ENCODE data around the gene CAV1. TPM values are rescaled to one million over a fixed set of nuclear protein-coding genes. Genes with fewer than 3 reads are reported as not detected.

Gene CAV1
- total and polyA plus RNA-seq, 2 of the 4 experiments (the other 2 are of a cell fraction), result 1,592 to 1,808 TPM

- ATAC-seq (ENCODE audit: low read depth), result no peak
- Histone ChIP-seq H4K5ac (ENCODE audit: low read depth, low read length) (peak overlapping the region; percentile 89), H3K23ac (ENCODE audit: low read depth, low read length) (peak overlapping the region; percentile 99), H4K91ac (ENCODE audit: insufficient read depth, low read depth, low read length) (peak overlapping the region; percentile 98), H2BK15ac (ENCODE audit: low read depth, low read length) (peak overlapping the region; percentile 91; the same call in 2 of the 3 replicates), H3K4me2 (ENCODE audit: low read depth, low read length) (peak overlapping the region; percentile 94), H4K8ac (ENCODE audit: low read depth in 2 of 2, low read length in 2 of 2) (peak overlapping the region; percentile 71 to 95), H2BK5ac (ENCODE audit: low read depth, low read length, poor library complexity, severe bottlenecking) (peak overlapping the region; percentile 99), H2AK9ac (replicated peaks; ENCODE audit: low read depth, low read length, poor library complexity) (peak overlapping the region; percentile 100), H3K4ac (ENCODE audit: low read depth, low read length) (peak overlapping the region; percentile 96), H3K36me3 (ENCODE audit: control insufficient read depth, insufficient read depth, low read length) (peaks cover 12% of the 10 kb centered on the region), H3K56ac (ENCODE audit: extremely low read depth, insufficient read depth, low read length) (peak overlapping the region; percentile 97), H3K27ac (ENCODE audit: insufficient read depth, low read length) (peak overlapping the region; percentile 95), H3K9me3 (ENCODE audit: control insufficient read depth, insufficient read depth, low read length) (no peaks in the 10 kb centered on the region), H2BK20ac (ENCODE audit: low read depth, low read length) (peak overlapping the region; percentile 83; the same call in 1 of the 2 replicates), H2BK120ac (ENCODE audit: low read depth, low read length) (peak overlapping the region; percentile 88), H3K18ac (ENCODE audit: low read depth, low read length) (peak overlapping the region; percentile 91), H3K9ac (ENCODE audit: low read depth, low read length) (peak overlapping the region; percentile 98), H4K20me1 (ENCODE audit: insufficient read depth, low read length) (peaks cover 2% of the 10 kb centered on the region), H3K14ac (replicated peaks; ENCODE audit: low read depth, low read length) (peak overlapping the region; percentile 99), H2AFZ (replicated peaks; ENCODE audit: low read length, poor library complexity) (peak overlapping the region; percentile 86), H3K4me1 (ENCODE audit: control insufficient read depth, insufficient read depth, low read length) (peaks cover 8% of the 10 kb centered on the region), H3K4me3 (ENCODE audit: insufficient read depth, low read depth, low read length) (peak overlapping the region; percentile 72), H3K9me1 (ENCODE audit: insufficient read depth, low read length) (peaks cover 8% of the 10 kb centered on the region; the same call in 1 of the 2 replicates), H3K79me1 (ENCODE audit: low read depth in 1 of 2, low read length in 2 of 2) (peaks cover 0 to 24% of the 10 kb centered on the region in 2 experiments; a peak in 2 of 4 replicates), H2AK5ac (ENCODE audit: low read depth, low read length) (peak overlapping the region; percentile 96), H3K27me3 (ENCODE audit: control insufficient read depth, insufficient read depth, low read length) (no peaks in the 10 kb centered on the region)
- CTCF ChIA-PET, result interaction anchor here (0.9 to 2.3 kb wide), 8 partner anchors 9 to 344 kb away, joined by 3 to 12 read pairs (median 4); no protein-coding TSS in a partner anchor
- no peak for TF ChIP-seq MXI1 (IDR thresholded peaks at IDR 0.05; ENCODE audit: borderline replicate concordance, low read depth, low read length)
- no peak for TF ChIP-seq RAD21 (IDR thresholded peaks at IDR 0.05; ENCODE audit: low read length)
- TF ChIP-seq NFE2L2 (IDR thresholded peaks at IDR 0.05; ENCODE audit: low read depth, low read length), result no peak
- TF ChIP-seq ELK1 (IDR thresholded peaks at IDR 0.05; ENCODE audit: borderline replicate concordance, low read depth, low read length), result no peak
- no peak for TF ChIP-seq CTCF (conservative IDR thresholded peaks at IDR 0.05; ENCODE audit: low read depth, low read length)
- TF ChIP-seq MAFK (IDR thresholded peaks at IDR 0.05; ENCODE audit: low read depth, low read length), result no peak
- TF ChIP-seq POLR2A (IDR thresholded peaks at IDR 0.05; ENCODE audit: low read depth, low read length), result no peak
- TF ChIP-seq CHD1 (IDR thresholded peaks at IDR 0.05; ENCODE audit: low read depth, low read length), result no peak
- TF ChIP-seq MAZ (IDR thresholded peaks at IDR 0.05; ENCODE audit: borderline replicate concordance, low read depth, low read length), result no peak
- no peak for TF ChIP-seq RCOR1 (IDR thresholded peaks at IDR 0.05; ENCODE audit: insufficient replicate concordance, low read length)
- TF ChIP-seq BHLHE40 (IDR thresholded peaks at IDR 0.05; ENCODE audit: low read depth, low read length), result no peak
- TF ChIP-seq USF2 (IDR thresholded peaks at IDR 0.05; ENCODE audit: low read depth, low read length), result no peak
- in situ Hi-C loops (cut with MboI; ENCODE audit: low sequenced_read_pairs) (loop anchor here (10.0 kb wide), 1 partner anchor 351 kb away; no protein-coding TSS in a partner anchor), dilution Hi-C loops (cut with HindIII; ENCODE audit: low sequenced_read_pairs, unreplicated experiment) (no loop called here), intact Hi-C loops (cut with micrococcal nuclease) (loop anchor here (2.0 to 5.0 kb wide), 4 partner anchors 51 to 388 kb away; no protein-coding TSS in a partner anchor)
- DNase-seq, result no peak
- 1% methylated on average over 10 of the region's 36 CpGs; no CpG with 5 or more reads in 1 of the 2 experiments for WGBS, 2 experiments (ENCODE audit: extremely low coverage in 2 of 2, insufficient read length in 1 of 2)
- POLR2A ChIA-PET (ENCODE audit: unreplicated experiment), result interaction anchor here (0.6 to 1.5 kb wide), 11 partner anchors 24 to 353 kb away, joined by 3 to 6 read pairs (median 3); no protein-coding TSS in a partner anchor
- no TSS peak for BruUV-seq (replicated peaks)
Measured at GRCh38 chr7:116525298-116525912, 569 bp downstream of the CAV1 start.
